Activated CD4-positive, alpha-beta T cell treated with anti-CD3 and anti-CD28 coated beads, Interleukin-2, amount 50 U/mL, for 24 hours (primary cell): ENCODE measurements around the gene GID4.
"Not testable (repeated sequence)": the region's sequence is repeated elsewhere in the genome, so short reads cannot be mapped to it uniquely, and the experiment has no call there.

Experiments used
- DNase-seq, 2 donors: peaks; one replicate each; pipeline ENCODE4 v3.0.0-alpha.2; 2020; ENCODE audit warnings: low read depth in 1 of 2, low spot score in 1 of 2

The GID4 gene

GRCh38 chr17:18038861-18039534 lies at the start of gene GID4, which contains the start of gene ATPAF2:
TSS of gene GID4 (plus strand) at chr17:18039408. CDS start at chr17:18039465, 57 bp downstream.
TSS of gene ATPAF2 (minus strand) at chr17:18039168. CDS start at chr17:18039013, 155 bp downstream.
- DNase-seq, result peak; percentile 98 to 99

- DNase-seq, result no peak
Observed at GRCh38 chr17:17989618-17990017, 49.6 kb upstream of the GID4 start.

GRCh38 chr17:17990282-17990681 lies 48.9 kb upstream of the GID4 start:
- no peak for DNase-seq

GRCh38 chr17:17993366-17993765 lies 45.8 kb upstream of the GID4 start:
- DNase-seq, result no peak

GRCh38 chr17:17993852-17994251 lies 45.4 kb upstream of the GID4 start:
- DNase-seq, result no peak

- no peak for DNase-seq
Observed at GRCh38 chr17:17994271-17995069, 44.7 kb upstream of the GID4 start.

GRCh38 chr17:17995887-17996286 lies 43.3 kb upstream of the GID4 start:
- not testable (repeated sequence) for DNase-seq

- DNase-seq, result no peak
Observed at GRCh38 chr17:17998934-17999333, 40.3 kb upstream of the GID4 start.

GRCh38 chr17:17999364-18000029 lies 39.7 kb upstream of the GID4 start:
- no peak for DNase-seq

GRCh38 chr17:18000030-18000408 lies 39.2 kb upstream of the GID4 start:
- no peak for DNase-seq

GRCh38 chr17:18002171-18002570 lies 37.0 kb upstream of the GID4 start:
- DNase-seq, result no peak

GRCh38 chr17:18004345-18004744 lies 34.9 kb upstream of the GID4 start:
- DNase-seq, result no peak

GRCh38 chr17:18004884-18005305 lies 34.3 kb upstream of the GID4 start:
- DNase-seq, result no peak

GRCh38 chr17:18005496-18005895 lies 33.7 kb upstream of the GID4 start:
- no peak for DNase-seq

- DNase-seq, result no peak
Observed at GRCh38 chr17:18006495-18007239, 32.5 kb upstream of the GID4 start.

- DNase-seq, result no peak
Observed at GRCh38 chr17:18008496-18009268, 30.5 kb upstream of the GID4 start.

GRCh38 chr17:18009609-18010420 lies 29.4 kb upstream of the GID4 start:
- no peak for DNase-seq

- no peak for DNase-seq
Observed at GRCh38 chr17:18011286-18011685, 27.9 kb upstream of the GID4 start.

- DNase-seq, result no peak
Observed at GRCh38 chr17:18014006-18014405, 25.2 kb upstream of the GID4 start.

- no peak for DNase-seq
Observed at GRCh38 chr17:18015593-18015992, 23.6 kb upstream of the GID4 start.
